ENCODE results near the gene PTGES. TPM values are rescaled to one million over a fixed set of nuclear protein-coding genes. Genes with fewer than 3 reads are reported as not detected.
A peak's percentile ranks its signal among the peaks of the same experiment; 100 is the strongest.

PTGES gene
- total RNA-seq, 1 donor from 2014 or later: 2.9 TPM

DNA sequence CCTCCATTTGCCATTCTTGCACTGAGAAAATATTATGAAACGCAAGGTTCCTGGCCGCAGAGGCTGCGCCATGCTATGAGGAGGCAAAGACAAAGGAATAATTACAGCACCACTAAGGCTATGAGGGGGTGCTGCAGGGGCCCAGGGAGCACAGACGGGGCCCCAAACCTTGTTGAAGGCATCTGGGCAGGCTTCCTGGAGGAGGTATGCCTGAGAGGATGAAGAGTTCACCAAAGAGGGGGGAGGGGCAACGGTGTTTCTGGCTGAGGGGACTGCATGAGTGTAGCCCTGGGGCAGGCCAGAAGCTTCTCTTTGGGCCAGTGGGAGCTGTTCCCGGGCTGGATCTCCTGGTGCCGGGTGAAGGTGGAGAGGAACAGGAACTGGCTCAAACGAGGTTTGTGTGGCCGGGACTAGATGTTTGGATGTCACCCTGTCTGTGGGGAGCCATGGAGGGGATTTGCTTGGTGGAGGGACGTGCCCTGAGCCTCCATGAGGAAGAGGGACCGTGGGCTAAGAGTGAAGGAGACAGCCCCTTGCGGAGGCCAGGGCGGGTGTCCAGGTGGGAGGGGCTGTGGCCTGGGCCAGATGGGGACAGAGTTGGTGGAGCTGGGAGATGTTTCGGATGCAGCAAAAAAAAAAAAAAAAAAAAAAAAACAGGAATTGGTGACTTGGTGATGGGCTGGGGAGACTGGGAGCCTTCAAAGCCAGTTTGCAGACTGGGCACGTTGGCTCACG, 28.2 kb downstream of the PTGES start:
- Histone ChIP-seq H3K79me2 (ENCODE audit: low read depth) (no peaks in the 10 kb centered on the region), H3K4me2 (no peak overlapping the region), H3F3A (ENCODE audit: low read depth) (peaks cover 9% of the 10 kb centered on the region), H3K27me3 (no peaks in the 10 kb centered on the region), H3K27ac (no peak overlapping the region), H3K9me3 (ENCODE audit: low read depth) (no peaks in the 10 kb centered on the region), H4K20me1 (ENCODE audit: low read depth) (no peaks in the 10 kb centered on the region), H3K4me1 (peaks cover 6% of the 10 kb centered on the region), H3K4me3 (no peak overlapping the region), H2AFZ (replicated peaks) (no peak overlapping the region), H3K9ac (no peak overlapping the region), H3K36me3 (no peaks in the 10 kb centered on the region)
- no peak for DNase-seq (ENCODE audit: low spot score)
- no peaks in the 10 kb centered on the region for H3K36me3 Mint-ChIP-seq
- H3K27ac Mint-ChIP-seq: no peak overlapping the region
- TF ChIP-seq EZH2 (IDR thresholded peaks at IDR 0.05) (no peak), CTCF (IDR thresholded peaks at IDR 0.05) (no peak), EZH2phosphoT487 (IDR thresholded peaks at IDR 0.05) (no peak)
- H3K27me3 Mint-ChIP-seq (ENCODE audit: insufficient read depth, low read depth): peaks cover 5% of the 10 kb centered on the region
- no peaks in the 10 kb centered on the region for H3K9me3 Mint-ChIP-seq
- peaks cover 14% of the 10 kb centered on the region for H3K4me1 Mint-ChIP-seq
- H3K4me3 Mint-ChIP-seq: peak overlapping the region; percentile 41

DNA sequence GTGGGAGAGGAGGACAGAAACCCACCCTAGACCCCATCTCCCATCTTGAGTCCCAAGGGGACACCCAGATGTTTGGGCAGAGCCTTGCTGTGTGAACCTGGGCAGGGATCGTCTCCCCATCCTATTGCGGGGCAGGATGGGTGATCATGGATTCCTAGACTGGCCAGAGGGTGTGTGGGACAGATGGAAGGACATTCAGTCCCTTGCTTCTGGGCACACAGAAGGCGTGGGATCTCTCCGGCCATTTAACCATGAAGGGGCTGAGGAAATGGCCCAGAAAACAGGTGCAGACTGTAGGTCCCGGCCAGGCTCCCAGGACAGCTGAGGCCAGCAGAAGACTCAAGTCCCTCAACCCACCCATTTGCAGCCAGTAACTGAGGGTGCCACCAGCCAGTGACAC, 29.9 kb downstream of the PTGES start:
- H2AFZ ChIP-seq (replicated peaks): no peak overlapping the region
- H3K27ac Mint-ChIP-seq: no peak overlapping the region

DNA sequence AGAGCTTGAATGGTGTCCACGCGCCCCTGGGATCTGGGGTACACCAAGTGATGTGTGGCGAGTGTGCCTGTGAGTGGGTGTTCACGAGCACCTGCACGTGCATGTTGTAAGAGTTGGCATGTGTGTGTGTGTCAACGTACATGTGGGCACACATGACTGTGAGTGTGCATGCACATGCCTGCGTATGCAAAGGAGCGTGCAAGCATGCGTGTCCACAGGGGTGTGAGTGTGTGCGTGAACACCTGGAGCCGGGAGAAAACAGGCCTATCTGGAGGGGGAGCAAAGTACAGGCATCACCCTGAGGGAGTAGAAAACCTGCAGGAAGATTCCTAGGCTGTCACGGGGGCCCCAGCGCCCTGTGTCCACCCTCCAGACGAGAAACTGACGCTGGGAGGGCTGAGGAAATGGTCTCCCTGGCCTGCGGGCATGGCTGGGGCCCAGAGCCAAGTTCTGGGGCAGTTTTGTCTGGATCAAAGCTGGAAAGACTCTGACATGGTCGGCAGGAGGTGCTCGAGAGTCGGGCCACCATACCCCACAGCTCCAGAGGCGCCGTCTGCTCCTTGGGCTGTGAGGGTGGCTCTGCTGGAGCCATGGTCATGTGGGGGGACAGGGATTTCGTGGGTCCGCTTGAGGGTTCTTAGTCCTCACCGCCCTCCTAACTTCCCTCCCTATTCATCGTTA, 31.8 kb downstream of the PTGES start:
- DNase-seq (ENCODE audit: low spot score): no peak
- Histone ChIP-seq H4K20me1 (ENCODE audit: low read depth) (no peaks in the 10 kb centered on the region), H2AFZ (replicated peaks) (no peak overlapping the region), H3K4me2 (no peak overlapping the region), H3F3A (ENCODE audit: low read depth) (peaks cover 2% of the 10 kb centered on the region), H3K27me3 (no peaks in the 10 kb centered on the region), H3K4me1 (no peaks in the 10 kb centered on the region), H3K9ac (no peak overlapping the region), H3K9me3 (ENCODE audit: low read depth) (no peaks in the 10 kb centered on the region), H3K4me3 (no peak overlapping the region), H3K36me3 (no peaks in the 10 kb centered on the region), H3K27ac (no peak overlapping the region), H3K79me2 (ENCODE audit: low read depth) (no peaks in the 10 kb centered on the region)
- Mint-ChIP-seq H3K27me3 (ENCODE audit: insufficient read depth, low read depth) (no peaks in the 10 kb centered on the region), H3K27ac (no peak overlapping the region), H3K4me1 (peaks cover 6% of the 10 kb centered on the region), H3K9me3 (no peaks in the 10 kb centered on the region), H3K4me3 (no peak overlapping the region), H3K36me3 (no peaks in the 10 kb centered on the region)
- TF ChIP-seq EZH2phosphoT487 (IDR thresholded peaks at IDR 0.05) (no peak), EZH2 (IDR thresholded peaks at IDR 0.05) (no peak), CTCF (IDR thresholded peaks at IDR 0.05) (no peak)

More for the DNA sequence above, 29.9 kb downstream of the PTGES start:
- H3K79me2 ChIP-seq (ENCODE audit: low read depth): no peaks in the 10 kb centered on the region
- H3K9me3 Mint-ChIP-seq: no peaks in the 10 kb centered on the region
- H3K9me3 ChIP-seq (ENCODE audit: low read depth): no peaks in the 10 kb centered on the region
- no peaks in the 10 kb centered on the region for H3K27me3 Mint-ChIP-seq (ENCODE audit: insufficient read depth, low read depth)
- H3K9ac ChIP-seq: no peak overlapping the region
- no peak overlapping the region for H3K4me2 ChIP-seq
- H3K36me3 Mint-ChIP-seq: no peaks in the 10 kb centered on the region
- DNase-seq (ENCODE audit: low spot score): no peak
- no peak overlapping the region for H3K4me3 Mint-ChIP-seq
- H4K20me1 ChIP-seq (ENCODE audit: low read depth): no peaks in the 10 kb centered on the region
- H3K4me1 ChIP-seq: peaks cover 6% of the 10 kb centered on the region
- TF ChIP-seq CTCF (IDR thresholded peaks at IDR 0.05) (no peak), EZH2phosphoT487 (IDR thresholded peaks at IDR 0.05) (no peak), EZH2 (IDR thresholded peaks at IDR 0.05) (no peak)
- H3K36me3 ChIP-seq: no peaks in the 10 kb centered on the region
- no peak overlapping the region for H3K4me3 ChIP-seq
- H3F3A ChIP-seq (ENCODE audit: low read depth): peaks cover 9% of the 10 kb centered on the region
- H3K4me1 Mint-ChIP-seq: peaks cover 14% of the 10 kb centered on the region
- H3K27me3 ChIP-seq: no peaks in the 10 kb centered on the region
- H3K27ac ChIP-seq: no peak overlapping the region
